HG03521 (cell line): Measurements from ENCODE around the gene S1PR2.
A peak's percentile ranks its signal among the peaks of the same experiment; 100 is the strongest.

ENCODE experiments used
- ATAC-seq: cut with Tn5 transposase; IDR thresholded peaks from one replicate; pipeline ENCODE4 v1.9.1; 2021; ENCODE audit warnings: mild to moderate bottlenecking, moderate library complexity; ENCODE audit not compliant: unreplicated experiment

The S1PR2 gene, protein sequence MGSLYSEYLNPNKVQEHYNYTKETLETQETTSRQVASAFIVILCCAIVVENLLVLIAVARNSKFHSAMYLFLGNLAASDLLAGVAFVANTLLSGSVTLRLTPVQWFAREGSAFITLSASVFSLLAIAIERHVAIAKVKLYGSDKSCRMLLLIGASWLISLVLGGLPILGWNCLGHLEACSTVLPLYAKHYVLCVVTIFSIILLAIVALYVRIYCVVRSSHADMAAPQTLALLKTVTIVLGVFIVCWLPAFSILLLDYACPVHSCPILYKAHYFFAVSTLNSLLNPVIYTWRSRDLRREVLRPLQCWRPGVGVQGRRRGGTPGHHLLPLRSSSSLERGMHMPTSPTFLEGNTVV

DNA sequence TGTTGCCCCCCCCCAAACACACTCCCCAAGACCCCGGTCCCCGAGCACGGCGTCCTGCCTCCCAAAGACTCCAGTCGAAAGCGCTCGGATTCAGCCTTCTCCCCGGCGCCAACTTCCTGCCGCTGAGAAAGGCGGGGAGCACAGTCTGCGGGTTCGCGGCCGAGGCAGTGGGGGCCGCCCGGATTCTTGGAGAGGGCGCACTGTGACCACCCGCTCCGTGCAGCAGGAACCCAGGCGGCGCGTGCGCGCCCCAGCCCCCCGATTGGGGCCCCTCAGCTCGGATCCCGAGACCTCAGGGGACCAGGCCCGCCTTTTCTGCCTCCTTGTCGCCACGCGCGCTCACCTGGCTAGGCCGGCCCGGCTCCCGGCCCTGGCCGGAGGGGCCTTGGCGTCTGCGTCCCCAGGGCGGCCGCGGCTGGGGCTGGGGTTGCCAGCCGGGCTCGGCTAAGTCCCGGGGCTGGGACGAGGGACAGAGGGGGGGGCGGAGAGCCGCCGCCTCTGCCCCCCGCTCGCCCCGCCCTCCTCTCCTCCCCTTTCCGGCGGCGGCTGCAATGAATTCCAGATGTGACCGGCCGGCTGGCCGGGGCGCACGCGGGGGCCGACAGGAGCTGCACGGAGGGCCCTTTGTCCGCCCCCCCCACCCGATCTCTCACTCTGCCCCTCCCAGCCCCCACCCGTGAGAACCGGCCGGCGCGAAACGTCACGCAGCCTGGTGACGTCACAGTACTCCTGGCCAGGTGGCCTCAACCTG is at the start of gene S1PR2:
TSS of gene S1PR2 (minus strand) at position 471 of the 751 bp plus-strand sequence. CDS start 6,426 bp downstream, outside the sequence.
- peak; percentile 41 for ATAC-seq

DNA sequence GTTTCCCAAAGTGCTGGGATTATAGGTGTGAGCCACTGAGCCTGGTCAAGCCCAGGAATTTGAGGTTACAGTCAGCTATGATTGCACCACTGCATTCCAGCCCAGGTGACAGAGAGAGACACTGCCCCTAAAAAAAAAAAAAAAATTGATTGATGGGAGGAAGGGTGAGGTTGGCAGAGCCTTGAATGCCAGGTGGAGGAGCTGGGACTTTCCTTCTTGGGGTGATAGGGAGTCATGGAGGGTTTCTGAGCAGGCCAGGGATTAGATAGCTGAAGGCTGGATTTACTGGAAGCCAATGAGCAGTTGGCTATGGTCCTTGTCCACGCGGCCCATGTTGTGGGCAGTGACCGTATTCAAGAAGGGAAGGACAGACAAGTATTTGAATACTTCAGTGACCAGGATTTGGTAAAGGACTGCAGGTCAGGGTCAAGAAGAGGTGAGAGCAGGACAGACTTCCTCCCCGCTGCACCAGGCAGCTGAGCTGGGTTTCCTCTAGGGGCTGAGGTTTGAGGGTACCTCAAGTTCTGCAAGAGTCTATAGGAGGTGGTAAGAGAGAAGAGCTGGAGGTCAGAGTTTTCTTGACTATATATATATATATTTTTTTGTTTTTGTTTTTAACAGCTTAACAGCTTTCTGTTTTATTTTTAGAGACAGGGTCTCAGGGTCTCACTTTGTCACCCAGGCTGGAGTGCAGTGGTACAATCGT is 48.8 kb upstream of the S1PR2 start:
- no peak for ATAC-seq

DNA sequence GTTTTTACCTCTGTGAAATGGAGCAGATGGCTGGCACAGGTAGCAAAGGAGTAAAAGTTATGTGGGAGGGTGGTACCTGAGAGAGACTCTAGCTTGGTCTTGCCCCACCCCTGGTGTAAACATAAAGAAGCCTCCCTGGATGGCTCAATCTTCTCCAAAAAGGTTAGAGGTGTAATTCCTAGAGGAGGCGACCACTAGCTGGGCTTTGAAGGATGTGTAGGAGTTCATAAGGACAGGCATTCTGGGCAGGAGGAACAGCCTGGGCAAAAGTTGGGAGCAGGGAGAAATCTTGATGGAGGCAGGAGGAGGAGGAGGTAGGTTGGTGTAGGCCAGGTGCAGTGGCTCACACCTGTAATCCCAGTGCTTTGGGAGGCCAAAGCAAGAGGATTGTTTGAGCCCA is 47.8 kb upstream of the S1PR2 start:
- no peak for ATAC-seq

DNA sequence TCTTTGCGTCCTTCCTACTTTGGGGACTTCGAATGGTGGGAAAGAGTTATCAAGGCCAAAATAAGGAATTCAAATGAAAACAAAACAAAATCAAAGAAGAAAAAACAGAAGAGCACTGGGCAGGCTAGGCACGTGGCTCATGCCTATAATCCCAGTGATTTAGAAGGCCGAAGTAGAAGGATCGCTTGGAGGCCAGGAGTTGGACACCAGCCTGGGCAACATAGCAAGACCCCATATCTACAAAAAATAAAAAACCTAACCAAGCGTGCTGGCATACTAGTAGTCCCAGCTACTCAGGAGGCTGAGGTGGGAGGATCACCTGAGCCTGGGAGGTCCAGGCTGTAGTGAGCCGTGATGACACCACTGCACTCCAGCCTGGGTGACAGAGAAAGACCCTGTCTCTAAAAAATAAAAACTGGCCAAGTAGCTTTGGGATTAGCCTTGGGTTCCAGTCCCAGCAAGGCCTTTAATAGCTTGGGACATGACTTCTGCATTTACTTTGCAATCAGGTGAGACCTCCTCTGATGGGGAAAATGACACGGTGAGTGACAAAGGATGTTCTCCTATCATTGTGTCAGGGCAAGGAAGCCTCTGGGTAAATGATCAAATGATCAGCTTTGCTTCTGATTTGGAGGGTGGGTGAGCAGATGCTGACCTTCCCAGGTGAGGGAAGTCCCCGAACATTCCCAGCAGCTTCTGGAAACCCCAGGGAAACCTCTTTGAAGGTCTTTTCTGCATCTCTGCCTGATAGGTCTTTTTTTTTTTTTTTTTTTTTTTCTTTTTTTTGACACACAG is 46.9 kb upstream of the S1PR2 start:
- no peak for ATAC-seq

DNA sequence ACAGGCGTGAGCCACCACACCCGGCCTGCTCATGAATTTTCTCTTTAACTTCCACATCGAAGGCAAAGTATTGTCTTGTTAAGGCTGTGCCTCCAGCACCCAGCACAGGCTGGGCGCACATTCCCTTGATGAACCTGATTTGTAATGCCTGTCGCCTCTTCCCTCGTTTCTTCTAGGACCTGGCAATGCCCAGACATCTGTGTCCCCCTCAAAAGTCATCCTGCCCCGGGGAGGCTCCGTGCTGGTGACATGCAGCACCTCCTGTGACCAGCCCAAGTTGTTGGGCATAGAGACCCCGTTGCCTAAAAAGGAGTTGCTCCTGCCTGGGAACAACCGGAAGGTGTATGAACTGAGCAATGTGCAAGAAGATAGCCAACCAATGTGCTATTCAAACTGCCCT is 43.5 kb upstream of the S1PR2 start:
- ATAC-seq, result no peak

DNA sequence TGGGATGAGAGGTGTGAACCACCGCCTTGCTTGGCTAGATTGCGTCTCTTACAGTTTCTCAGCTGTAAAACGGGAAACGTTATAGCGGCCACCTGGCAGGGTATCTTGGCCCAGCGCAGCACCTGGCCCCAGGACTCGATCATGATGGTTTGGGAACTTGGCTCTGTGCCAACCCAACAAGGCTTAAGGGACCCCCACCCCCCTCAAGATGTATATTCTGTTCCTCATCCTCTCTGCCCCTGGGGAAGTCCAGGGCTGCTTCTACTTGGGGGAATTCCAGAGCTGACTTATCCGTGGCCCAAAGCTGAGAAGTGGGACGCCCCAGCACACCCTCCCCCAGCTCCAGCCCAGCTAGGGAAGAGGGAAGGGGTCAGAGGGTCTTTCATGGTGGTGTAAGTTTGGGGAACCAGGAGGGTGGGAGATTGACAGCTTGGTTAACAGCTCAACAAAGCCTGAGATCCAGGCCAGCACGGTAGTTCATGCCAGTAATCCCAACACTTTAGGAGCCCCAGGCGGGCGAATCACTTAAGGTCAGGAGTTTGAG is 40.5 kb upstream of the S1PR2 start:
- no peak for ATAC-seq

DNA sequence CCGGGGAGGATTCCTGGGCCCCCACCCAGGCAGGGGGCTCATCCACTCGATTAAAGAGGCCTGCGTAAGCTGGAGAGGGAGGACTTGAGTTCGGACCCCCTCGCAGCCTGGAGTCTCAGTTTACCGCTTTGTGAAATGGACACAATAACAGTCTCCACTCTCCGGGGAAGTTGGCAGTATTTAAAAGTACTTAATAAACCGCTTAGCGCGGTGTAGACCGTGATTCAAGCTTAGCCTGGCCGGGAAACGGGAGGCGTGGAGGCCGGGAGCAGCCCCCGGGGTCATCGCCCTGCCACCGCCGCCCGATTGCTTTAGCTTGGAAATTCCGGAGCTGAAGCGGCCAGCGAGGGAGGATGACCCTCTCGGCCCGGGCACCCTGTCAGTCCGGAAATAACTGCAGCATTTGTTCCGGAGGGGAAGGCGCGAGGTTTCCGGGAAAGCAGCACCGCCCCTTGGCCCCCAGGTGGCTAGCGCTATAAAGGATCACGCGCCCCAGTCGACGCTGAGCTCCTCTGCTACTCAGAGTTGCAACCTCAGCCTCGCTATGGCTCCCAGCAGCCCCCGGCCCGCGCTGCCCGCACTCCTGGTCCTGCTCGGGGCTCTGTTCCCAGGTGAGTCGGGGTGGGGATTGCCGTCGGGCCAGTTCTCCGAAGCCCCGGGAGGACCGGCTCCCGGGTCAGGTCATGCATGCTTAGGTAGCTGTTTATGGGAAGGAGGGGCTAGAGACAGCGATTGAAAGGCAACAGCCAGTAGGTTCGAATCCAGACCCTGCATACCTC is 39.7 kb upstream of the S1PR2 start, which contains the start of gene ICAM1:
TSS of gene ICAM1 (plus strand) at position 505 of the 779 bp plus-strand sequence. CDS start at position 545, 40 bp downstream.
- peak; percentile 46 for ATAC-seq

DNA sequence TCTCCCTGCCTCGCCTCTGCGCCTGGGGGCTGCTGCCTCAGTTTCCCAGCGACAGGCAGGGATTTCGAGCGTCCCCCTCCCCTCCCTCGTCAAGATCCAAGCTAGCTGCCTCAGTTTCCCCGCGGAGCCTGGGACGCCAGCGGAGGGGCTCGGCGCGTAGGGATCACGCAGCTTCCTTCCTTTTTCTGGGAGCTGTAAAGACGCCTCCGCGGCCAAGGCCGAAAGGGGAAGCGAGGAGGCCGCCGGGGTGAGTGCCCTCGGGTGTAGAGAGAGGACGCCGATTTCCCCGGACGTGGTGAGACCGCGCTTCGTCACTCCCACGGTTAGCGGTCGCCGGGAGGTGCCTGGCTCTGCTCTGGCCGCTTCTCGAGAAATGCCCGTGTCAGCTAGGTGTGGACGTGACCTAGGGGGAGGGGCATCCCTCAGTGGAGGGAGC is 39.1 kb upstream of the S1PR2 start:
- peak; percentile 34 for ATAC-seq

DNA sequence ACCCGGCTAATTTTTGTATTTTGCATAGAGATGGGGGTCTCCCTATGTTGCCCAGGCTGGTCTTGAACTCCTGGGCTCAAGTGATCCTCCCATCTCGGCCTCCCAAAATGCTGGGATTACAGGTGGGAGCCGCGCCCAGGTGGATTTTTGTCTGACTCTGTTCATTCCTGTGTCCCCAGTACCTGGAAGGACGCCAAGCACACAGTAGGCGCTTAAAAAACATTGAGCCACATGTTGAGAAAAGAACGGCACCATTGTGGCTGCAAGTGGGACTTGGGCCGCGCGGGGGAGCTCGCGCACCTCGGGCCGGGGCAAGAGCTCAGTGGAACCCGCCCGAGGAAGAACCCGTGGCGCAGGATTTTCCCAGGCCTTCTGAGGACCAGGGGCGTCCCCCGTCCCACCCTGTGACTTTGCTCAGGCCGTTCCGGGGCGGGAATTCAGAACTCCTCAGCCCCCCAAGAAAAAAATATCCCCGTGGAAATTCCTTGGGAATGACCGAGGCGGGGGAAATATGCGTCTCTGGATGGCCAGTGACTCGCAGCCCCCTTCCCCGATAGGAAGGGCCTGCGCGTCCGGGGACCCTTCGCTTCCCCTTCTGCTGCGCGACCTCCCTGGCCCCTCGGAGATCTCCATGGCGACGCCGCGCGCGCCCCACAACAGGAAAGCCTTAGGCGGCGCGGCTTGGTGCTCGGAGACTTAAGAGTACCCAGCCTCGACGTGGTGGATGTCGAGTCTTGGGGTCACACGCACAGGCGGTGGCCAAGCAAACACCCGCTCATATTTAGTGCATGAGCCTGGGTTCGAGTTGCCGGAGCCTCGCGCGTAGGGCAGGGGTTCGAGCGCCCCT is 38.4 kb upstream of the S1PR2 start:
- ATAC-seq, result peak; percentile 38

DNA sequence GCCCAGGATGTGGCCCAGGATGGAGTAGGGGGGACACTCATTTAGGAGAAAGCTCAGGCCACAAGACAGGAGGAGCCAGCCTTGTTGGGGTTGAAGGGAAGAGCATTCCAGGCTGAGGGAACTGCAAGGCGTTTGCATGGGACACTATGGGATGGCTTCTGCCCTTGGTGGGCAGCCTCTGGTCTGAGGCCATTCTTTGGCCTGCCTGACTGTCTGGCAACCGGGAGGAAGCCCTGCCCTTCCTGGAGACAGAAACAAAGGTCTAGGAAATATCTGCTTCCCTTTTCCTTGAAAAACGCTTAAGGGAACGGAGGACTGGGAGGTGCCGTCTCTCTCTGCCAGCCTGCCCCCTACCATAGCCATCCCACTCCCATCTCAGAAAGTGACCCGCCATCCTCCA is 36.9 kb upstream of the S1PR2 start:
- no peak for ATAC-seq

DNA sequence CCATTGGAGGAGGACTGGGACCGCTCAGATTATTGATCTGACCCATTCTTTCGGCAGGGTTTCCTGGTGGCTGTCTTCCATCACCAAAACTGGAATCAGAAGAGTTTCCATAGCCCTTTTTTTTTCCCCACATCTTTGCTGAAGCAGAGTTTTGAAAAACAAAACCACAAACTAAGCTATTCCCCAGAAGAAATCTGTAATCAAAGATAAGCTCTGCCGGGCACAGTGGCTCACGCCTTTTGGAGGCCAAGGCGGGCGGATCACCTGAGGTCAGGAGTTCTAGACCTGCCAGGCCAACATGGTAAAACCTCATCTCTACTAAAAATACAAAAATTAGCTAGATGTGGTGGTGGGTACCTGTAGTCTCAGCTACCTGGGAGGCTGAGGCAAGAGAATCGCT is 35.6 kb upstream of the S1PR2 start:
- ATAC-seq, result no peak

DNA sequence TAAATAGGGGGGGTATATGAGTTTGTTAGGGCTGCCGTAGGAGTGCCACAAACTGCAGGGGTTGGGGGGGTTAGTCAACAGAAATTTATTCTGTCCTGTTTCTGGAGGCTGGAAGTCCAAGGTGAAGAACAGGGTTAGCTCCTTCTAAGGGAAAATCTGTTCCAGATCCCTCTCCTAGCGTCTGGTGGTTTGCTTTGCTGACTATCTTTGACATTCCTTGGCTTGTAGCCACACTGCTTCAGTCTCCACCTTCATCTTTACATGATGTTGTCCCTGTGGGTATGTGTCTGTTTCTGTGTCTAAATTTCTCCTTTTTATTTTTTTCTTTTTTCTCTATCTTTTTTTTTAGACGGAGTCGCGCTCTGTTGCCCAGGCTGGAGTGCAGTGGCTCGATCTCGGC is 31.6 kb upstream of the S1PR2 start:
- ATAC-seq, result no peak

DNA sequence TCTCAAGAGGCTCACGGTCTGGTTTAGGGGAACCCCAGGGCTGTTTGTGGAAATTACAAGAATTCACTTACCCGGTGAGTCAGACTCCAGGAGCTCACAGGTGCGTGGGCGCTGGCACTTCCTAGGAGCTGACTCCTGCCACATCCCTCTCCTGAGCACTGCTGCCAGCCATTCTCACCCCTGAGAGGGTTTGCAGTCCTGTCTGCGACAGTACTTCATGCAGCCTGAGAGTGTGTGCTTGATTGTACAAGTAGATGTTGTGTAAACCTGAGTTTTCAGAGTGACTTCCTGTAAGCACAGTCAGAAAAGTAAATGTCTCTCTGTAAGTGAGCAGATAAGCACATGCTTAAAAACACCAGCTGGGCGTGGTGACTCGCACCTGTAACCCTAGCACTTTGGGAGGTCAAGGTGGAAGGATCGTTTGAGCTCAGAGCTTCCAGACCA is 29.0 kb upstream of the S1PR2 start:
- no peak for ATAC-seq

DNA sequence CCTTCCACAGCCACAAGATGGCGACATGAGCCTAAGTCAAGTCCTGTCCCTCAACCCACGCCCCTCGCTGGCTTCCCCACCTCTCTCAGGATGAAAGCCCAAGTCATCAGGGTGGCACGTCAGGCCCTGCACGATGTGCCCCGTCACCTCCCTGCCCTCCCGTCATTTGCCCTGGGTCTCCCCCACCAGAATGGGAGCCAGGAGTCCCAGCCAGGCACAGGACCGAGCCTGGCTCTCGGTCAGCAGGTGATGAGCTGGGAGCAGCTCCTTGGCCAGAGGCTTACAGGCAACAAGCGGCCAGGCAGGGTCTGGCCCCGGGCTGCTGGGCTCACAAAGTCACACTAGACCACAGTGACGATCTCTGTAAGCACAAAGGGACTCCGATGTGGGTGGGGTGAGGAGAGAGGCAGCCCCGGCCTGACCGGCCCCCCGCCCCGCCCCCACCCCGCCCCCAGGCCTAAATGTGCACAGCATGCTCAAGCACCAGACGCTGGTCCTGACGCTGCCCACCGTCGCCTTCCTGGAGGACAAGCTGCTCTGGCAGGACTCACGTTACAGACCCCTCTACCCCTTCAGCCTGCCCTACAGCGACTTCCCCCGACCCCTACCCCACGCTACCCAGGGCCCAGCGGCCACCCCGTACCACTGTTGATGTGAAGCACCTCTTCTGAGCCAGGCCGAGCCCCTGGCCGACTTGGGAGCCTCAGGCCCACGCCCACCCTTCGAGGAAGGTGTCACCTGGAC is 28.2 kb upstream of the S1PR2 start:
- no peak for ATAC-seq

DNA sequence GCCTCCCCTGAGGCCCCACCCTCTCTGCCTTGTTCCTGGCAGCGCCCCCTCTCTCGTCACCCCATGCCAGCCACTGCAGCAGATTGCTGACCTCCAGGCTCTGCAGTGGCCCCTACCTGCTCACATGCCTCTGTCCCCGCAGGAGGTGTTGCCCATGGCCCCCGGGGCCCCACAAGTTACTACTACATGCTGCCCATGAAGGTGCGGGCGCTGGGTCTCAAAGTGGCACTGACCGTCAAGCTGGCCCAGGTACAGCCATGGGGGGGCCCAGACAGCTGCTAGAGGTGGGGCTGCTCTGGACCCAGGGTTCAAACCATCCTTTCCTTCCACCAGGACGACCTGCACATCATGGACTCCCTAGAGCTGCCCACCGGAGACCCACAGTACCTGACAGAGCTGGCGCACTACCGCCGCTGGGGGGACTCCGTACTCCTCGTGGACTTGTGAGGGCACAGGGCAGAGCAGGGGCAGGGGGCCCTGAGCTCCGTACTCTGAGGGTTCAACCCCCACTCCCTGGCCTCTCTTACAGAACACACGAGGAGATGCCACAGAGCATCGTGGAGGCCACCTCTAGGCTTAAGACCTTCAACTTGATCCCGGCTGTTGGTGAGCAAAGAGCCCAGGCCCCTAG is 27.1 kb upstream of the S1PR2 start:
- no peak for ATAC-seq

DNA sequence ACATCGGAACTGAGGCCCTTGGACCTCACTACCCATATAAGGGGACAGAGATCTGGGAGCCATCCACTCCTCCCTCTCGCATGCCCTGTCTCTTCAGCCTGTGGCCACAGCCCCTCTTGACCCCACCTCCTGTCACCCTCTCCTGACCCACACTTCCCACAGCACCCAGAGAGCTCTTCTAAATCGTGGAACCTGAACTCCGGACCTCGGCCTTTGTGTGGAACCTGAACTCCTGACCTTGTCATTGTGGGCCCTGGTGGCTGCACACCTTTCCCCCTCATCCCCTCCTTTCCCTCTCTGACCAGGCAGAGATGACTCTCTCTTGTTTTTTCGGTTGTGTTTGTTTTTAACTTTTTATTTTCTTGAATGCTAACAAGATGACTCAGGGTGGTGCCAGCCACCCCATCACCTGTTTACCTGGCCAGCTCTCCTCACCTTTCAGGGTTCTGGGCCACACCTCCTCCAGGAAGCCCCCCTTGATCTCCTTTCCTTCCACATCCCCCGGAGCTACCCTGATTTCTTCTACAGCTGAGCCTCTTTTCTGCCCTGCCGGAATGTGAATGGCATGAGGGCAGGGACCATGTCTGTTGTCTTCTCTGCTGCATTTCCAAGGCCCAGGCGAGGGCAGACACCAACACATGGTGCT is 26.0 kb upstream of the S1PR2 start:
- no peak for ATAC-seq

DNA sequence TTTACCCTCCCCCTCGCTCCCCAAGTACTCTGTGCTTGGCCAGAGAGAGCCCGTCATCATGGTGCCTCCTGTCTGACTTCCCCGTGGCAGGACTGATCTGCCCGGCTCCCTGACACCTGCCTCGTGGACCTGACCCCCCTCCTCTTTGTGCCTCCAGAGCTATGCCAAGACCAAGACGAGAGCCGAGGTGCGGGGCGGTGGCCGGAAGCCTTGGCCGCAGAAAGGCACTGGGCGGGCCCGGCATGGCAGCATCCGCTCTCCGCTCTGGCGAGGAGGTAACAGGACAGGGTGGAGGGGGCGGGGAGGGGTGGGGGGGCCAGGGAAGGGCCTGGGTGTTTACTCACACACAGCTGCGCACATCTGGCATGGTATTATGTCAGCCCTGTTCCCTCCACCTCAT is 25.4 kb upstream of the S1PR2 start:
- ATAC-seq, result no peak
